Prostate gland (tissue), 2 donors: ENCODE measurements around the gene GSG1L.

Source experiments
- CTCF ChIP-seq, 4 experiments: fragments of 200-600 bp in 2 of 4; fragments of 450-650 bp in 2 of 4; sonication (generic) in 2 of 4; IDR thresholded peaks; 1 replicate in 3 of 4; 2 replicates in 1 of 4; pipeline ENCODE4 v1.5.1; 2016 to 2019; ENCODE audit warnings: antibody characterized with exemption in 4 of 4, mild to moderate bottlenecking in 2 of 4, moderate library complexity in 2 of 4
- POLR2A ChIP-seq: fragments of 450-650 bp; IDR thresholded peaks from one replicate; pipeline ENCODE4 v1.6.1; 2016; ENCODE audit warnings: antibody characterized with exemption, mild to moderate bottlenecking
- POLR2AphosphoS5 ChIP-seq: sonication (generic); formaldehyde crosslinking; IDR thresholded peaks from one replicate; pipeline ENCODE4 v1.6.1; 2017; ENCODE audit warnings: antibody characterized with exemption

- TF ChIP-seq CTCF (IDR thresholded peaks at IDR 0.05) (no peak), POLR2A (no peak), POLR2AphosphoS5 (no peak)
These were observed 262.1 kb downstream of the GSG1L start for GRCh38 chr16:27801289-27801945.
